Central memory CD8-positive, alpha-beta T cell (primary cell): ENCODE results near the gene SCYGR6.

ENCODE experiments used
- ATAC-seq: fragments of 150-1000 bp; cut with Tn5 transposase; replicated peaks from 2 replicates; pipeline ENCODE4 v1.10.0; 2022; ENCODE audit warnings: mild to moderate bottlenecking, moderate FRiP score, moderate number of reproducible peaks; ENCODE audit not compliant: poor library complexity, severe bottlenecking; ENCODE audit errors: extremely low read depth
- DNase-seq, 2 donors: peaks; one replicate each; pipeline ENCODE4 v3.0.0; 2021; ENCODE audit warnings: low spot score in 2 of 2
- H3K27ac Mint-ChIP-seq: one replicate; pipeline ENCODE4 v1.8.0; 2022; ENCODE audit warnings: low read depth, mild to moderate bottlenecking, moderate library complexity, mixed read lengths
- H3K27me3 Mint-ChIP-seq: one replicate; pipeline ENCODE4 v1.8.0; 2022; ENCODE audit warnings: mixed read lengths
- H3K36me3 Mint-ChIP-seq: one replicate; pipeline ENCODE4 v1.8.0; 2022; ENCODE audit warnings: mild to moderate bottlenecking, moderate library complexity, mixed read lengths; ENCODE audit not compliant: insufficient read depth
- H3K4me1 Mint-ChIP-seq: one replicate; pipeline ENCODE4 v1.8.0; 2022; ENCODE audit warnings: mixed read lengths
- H3K4me3 Mint-ChIP-seq: one replicate; pipeline ENCODE4 v1.8.0; 2022; ENCODE audit warnings: mild to moderate bottlenecking, moderate library complexity, mixed read lengths
- H3K9me3 Mint-ChIP-seq: one replicate; pipeline ENCODE4 v1.8.0; 2022; ENCODE audit warnings: mixed read lengths

SCYGR6 gene

DNA sequence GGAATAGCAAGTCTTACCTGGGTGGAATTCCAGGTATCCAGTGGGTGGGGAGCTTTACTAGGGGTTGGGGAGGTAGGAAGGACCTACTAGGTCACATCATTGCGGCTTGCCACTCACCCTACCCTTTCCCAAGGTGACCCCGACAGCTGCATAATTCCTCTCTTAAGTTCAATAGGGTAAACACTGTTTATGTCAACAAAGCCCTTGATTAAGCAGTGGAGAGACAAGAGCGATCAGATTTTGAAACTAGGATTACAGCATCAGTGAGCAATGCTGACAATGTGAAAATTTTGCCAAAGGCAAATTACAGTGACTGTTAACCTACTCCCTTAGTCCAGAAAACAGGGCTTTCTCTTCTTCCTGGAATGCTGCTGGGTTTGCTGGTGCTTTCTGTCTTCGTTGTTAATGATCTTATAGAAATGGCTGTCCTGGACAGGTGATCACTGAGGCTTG, 21.3 kb downstream of the SCYGR6 start:
- no peaks in the 10 kb centered on the region for H3K9me3 Mint-ChIP-seq
- H3K27ac Mint-ChIP-seq = no peak overlapping the region
- no peak for DNase-seq
- H3K36me3 Mint-ChIP-seq = no peaks in the 10 kb centered on the region
- peaks cover 41% of the 10 kb centered on the region for H3K27me3 Mint-ChIP-seq
- ATAC-seq = no peak
- no peaks in the 10 kb centered on the region for H3K4me1 Mint-ChIP-seq
- H3K4me3 Mint-ChIP-seq = no peak overlapping the region

DNA sequence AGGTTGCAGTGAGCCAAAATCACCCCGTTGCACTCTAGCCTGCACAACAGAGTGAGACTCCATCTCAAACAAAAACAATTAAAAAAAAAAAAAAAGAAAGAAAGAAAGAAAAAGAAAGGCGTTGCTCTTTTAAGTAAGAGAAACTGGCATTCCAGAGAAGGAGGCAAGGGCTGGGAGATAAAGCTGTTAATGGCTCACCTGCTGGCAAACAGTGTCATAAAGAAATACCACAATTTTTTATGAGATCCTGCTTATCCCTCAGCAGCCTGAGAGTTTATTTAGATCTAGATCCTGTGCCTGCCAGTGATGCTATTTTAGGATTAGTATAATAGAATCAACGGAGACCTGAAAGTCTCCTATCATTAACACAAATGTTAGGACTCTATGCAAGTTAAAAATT, 23.0 kb downstream of the SCYGR6 start:
- Mint-ChIP-seq H3K4me1 (no peaks in the 10 kb centered on the region), H3K27me3 (peaks cover 41% of the 10 kb centered on the region), H3K9me3 (no peaks in the 10 kb centered on the region), H3K27ac (no peak overlapping the region), H3K4me3 (no peak overlapping the region), H3K36me3 (no peaks in the 10 kb centered on the region)
- no peak for ATAC-seq
- DNase-seq = no peak

DNA sequence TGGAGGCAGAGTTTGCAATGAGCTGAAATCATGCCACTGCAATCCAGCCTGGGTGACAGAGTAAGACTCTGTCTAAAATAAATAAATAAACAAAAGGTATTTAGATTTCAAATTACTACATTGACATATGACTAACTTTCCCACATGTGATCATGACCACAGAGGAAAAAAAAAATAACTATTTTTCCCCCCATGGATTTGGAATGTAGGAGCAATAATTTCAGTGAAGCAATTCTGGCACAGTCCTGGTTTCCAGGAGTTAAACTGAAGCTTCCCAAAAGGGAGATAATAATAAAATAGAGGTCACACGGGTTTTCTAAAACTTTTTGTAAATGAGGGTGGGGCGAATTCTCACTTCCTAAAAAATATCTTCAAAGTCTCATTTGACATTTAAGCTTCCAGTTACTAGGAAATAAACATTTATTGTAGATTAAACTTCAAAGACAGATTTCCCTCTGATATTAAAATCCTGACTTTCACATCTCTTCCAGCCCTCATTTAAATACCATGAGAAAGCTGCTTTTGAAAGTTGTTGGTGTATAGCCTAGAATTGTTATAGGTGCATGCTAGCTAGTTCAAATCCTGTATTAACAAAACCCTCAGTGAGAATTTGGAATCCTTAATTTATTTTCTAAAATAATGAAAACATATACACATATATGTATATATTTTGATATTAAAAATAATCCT, 27.4 kb downstream of the SCYGR6 start:
- no peak overlapping the region for H3K4me3 Mint-ChIP-seq
- peaks cover 30% of the 10 kb centered on the region for H3K27me3 Mint-ChIP-seq
- no peaks in the 10 kb centered on the region for H3K36me3 Mint-ChIP-seq
- DNase-seq = no peak
- no peak for ATAC-seq
- H3K27ac Mint-ChIP-seq = no peak overlapping the region
- no peaks in the 10 kb centered on the region for H3K4me1 Mint-ChIP-seq
- no peaks in the 10 kb centered on the region for H3K9me3 Mint-ChIP-seq

DNA sequence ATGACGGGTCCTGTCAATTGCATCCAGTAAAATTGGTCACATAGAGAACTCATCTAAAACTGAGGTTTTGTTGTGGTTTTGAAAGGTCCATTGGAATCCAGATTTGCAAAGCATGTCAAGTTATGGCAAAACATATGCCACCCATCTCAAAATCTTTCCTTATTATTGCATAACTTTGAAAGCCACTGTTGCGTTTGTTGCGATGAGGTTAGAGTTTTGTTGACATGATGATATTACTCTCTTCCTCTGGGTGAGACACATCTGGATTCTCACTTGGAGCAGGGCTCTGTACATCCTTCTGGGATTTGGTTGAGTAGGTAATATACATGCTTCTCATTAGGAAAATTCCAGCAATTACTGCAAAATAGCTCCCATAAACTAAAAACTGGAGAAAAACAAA, 37.4 kb downstream of the SCYGR6 start:
- no peak for ATAC-seq

DNA sequence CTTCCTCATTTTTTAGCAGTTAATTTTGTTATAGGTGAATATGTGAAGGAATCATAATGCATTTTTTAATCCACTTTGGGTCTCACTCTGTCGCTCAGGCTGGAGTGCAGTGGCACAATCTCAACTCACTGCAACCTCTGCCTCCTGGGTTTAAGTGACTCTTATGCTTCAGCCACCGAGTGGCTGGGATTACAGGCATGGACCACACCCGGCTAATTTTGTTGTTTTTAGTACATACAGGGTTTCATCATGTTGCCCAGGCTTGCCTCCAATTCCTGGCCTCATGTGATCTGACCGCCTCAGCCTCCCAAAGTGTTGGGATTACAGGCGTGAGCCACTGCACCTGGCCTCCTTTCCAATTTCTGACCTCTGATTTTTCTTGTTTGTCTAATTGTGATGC, 40.3 kb downstream of the SCYGR6 start:
- Mint-ChIP-seq H3K27ac (no peak overlapping the region), H3K9me3 (no peaks in the 10 kb centered on the region), H3K27me3 (peaks cover 35% of the 10 kb centered on the region), H3K4me1 (no peaks in the 10 kb centered on the region), H3K36me3 (no peaks in the 10 kb centered on the region), H3K4me3 (no peak overlapping the region)
- ATAC-seq (no peak), DNase-seq (no peak)

More for the DNA sequence above, 37.4 kb downstream of the SCYGR6 start:
- H3K27me3 Mint-ChIP-seq = peaks cover 65% of the 10 kb centered on the region
- H3K4me1 Mint-ChIP-seq = no peaks in the 10 kb centered on the region
- DNase-seq = no peak
- no peaks in the 10 kb centered on the region for H3K9me3 Mint-ChIP-seq
- H3K27ac Mint-ChIP-seq = no peak overlapping the region
- H3K36me3 Mint-ChIP-seq = no peaks in the 10 kb centered on the region
- no peak overlapping the region for H3K4me3 Mint-ChIP-seq

DNA sequence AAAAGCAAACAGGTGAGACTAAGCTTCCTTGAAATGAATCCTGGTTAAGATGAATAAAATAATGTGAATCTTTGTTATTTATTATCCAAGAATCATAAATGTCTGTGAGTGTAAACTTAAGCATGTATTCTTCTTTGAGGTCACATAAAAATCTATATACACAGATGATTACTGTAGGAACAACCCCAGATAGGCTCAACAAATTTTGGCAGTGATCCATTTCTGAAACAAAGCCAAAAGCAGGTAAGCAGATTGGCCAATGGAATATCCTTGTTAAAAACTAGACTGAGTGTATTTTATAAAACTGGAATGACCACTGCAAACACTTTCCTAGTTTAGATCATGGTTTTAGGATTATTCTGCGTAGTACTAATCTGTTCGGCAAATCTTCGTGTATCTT, 46.6 kb downstream of the SCYGR6 start:
- Mint-ChIP-seq H3K4me1 (no peaks in the 10 kb centered on the region), H3K36me3 (no peaks in the 10 kb centered on the region), H3K4me3 (no peak overlapping the region), H3K27me3 (peaks cover 10% of the 10 kb centered on the region), H3K9me3 (no peaks in the 10 kb centered on the region), H3K27ac (no peak overlapping the region)
- DNase-seq = no peak
- no peak for ATAC-seq

DNA sequence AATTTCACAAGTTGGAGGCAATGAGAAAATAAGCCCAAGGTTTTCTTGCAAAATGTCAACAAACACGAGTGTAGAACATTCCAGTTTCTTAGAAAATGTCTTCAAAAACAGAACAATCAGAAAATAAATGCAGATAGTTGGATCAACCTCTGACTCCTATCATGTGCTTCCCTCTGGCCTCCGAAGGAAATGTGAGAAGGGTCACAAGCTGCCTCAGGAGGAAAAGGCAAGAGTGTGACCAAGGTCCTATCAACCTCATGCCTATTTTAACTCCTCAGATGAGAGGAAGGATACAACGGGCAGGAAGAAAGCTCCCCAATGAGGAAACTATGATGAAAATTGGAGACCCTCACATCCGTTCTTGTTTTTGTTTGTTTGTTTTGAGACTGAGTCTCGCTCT, 50.1 kb downstream of the SCYGR6 start:
- Mint-ChIP-seq H3K36me3 (no peaks in the 10 kb centered on the region), H3K9me3 (no peaks in the 10 kb centered on the region), H3K27me3 (peaks cover 33% of the 10 kb centered on the region), H3K27ac (no peak overlapping the region), H3K4me3 (no peak overlapping the region), H3K4me1 (no peaks in the 10 kb centered on the region)
- no peak for DNase-seq
- ATAC-seq = no peak
